DOHH2 (cell line): Measurements from ENCODE around the gene ZNF491.
"Not testable (repeated sequence)": the region's sequence is repeated elsewhere in the genome, so short reads cannot be mapped to it uniquely, and the experiment has no call there.

Experiments
- H3F3A ChIP-seq: fragments of 200-600 bp; sonication (generic), shearing (Covaris generic); 2 replicates; pipeline ENCODE4 v1.6.0; 2016; ENCODE audit warnings: antibody characterized with exemption, mild to moderate bottlenecking; ENCODE audit not compliant: control insufficient read depth, insufficient read depth
- H3K27ac ChIP-seq: fragments of 200-600 bp; sonication (generic); 2 replicates; pipeline ENCODE4 v1.5.1; 2014; ENCODE audit warnings: low read depth, mild to moderate bottlenecking, low read length, moderate library complexity
- H3K27me3 ChIP-seq: fragments of 200-600 bp; sonication (generic); 2 replicates; pipeline ENCODE4 v1.6.1; 2014; ENCODE audit warnings: mild to moderate bottlenecking, low read length, mixed read lengths; ENCODE audit not compliant: control insufficient read depth
- H3K36me3 ChIP-seq: fragments of 200-600 bp; sonication (generic); 2 replicates; pipeline ENCODE4 v1.6.1; 2014; ENCODE audit warnings: mild to moderate bottlenecking, low read length, moderate library complexity, mixed read lengths; ENCODE audit not compliant: control insufficient read depth
- H3K4me1 ChIP-seq: fragments of 200-600 bp; sonication (generic); 2 replicates; pipeline ENCODE4 v1.6.1; 2014; ENCODE audit warnings: mild to moderate bottlenecking, low read length, mixed read lengths; ENCODE audit not compliant: control insufficient read depth
- H3K4me2 ChIP-seq: fragments of 200-600 bp; sonication (generic); 2 replicates; pipeline ENCODE4 v1.6.0; 2014; ENCODE audit warnings: mild to moderate bottlenecking, low read length, moderate library complexity
- H3K4me3 ChIP-seq: fragments of 200-600 bp; sonication (generic); 2 replicates; pipeline ENCODE4 v1.5.1; 2014; ENCODE audit warnings: mild to moderate bottlenecking, low read length, mixed read lengths
- H3K79me2 ChIP-seq: fragments of 200-600 bp; sonication (generic); 2 replicates; pipeline ENCODE4 v1.6.1; 2014; ENCODE audit warnings: mild to moderate bottlenecking, low read length, mixed read lengths; ENCODE audit not compliant: control insufficient read depth
- H3K9me2 ChIP-seq: fragments of 200-600 bp; sonication (generic); replicated peaks from 2 replicates; pipeline ENCODE4 v1.6.1; 2014; ENCODE audit warnings: mild to moderate bottlenecking, low read length, mixed read lengths; ENCODE audit not compliant: control insufficient read depth
- H3K9me3 ChIP-seq: fragments of 200-600 bp; sonication (generic); 2 replicates; pipeline ENCODE4 v1.6.1; 2014; ENCODE audit warnings: antibody characterized with exemption, low read length, mixed read lengths; ENCODE audit not compliant: control insufficient read depth, insufficient read depth
- H4K20me1 ChIP-seq: fragments of 200-600 bp; sonication (generic); 2 replicates; pipeline ENCODE4 v1.6.0; 2014; ENCODE audit warnings: low read depth, mild to moderate bottlenecking, antibody characterized with exemption, low read length, moderate library complexity; ENCODE audit not compliant: control insufficient read depth, insufficient read depth
- CTCF ChIP-seq: fragments of 200-600 bp; sonication (generic); IDR thresholded peaks from one replicate; pipeline ENCODE4 v1.5.1; 2014; ENCODE audit warnings: antibody characterized with exemption, mild to moderate bottlenecking, low read depth, low read length; ENCODE audit not compliant: poor library complexity, severe bottlenecking
- EZH2phosphoT487 ChIP-seq: fragments of 200-600 bp; sonication (generic); IDR thresholded peaks from 2 replicates; pipeline ENCODE4 v1.6.1; 2017; ENCODE audit warnings: borderline replicate concordance, mild to moderate bottlenecking, antibody characterized with exemption, low read length, moderate library complexity, mixed read lengths

Gene ZNF491

DNA sequence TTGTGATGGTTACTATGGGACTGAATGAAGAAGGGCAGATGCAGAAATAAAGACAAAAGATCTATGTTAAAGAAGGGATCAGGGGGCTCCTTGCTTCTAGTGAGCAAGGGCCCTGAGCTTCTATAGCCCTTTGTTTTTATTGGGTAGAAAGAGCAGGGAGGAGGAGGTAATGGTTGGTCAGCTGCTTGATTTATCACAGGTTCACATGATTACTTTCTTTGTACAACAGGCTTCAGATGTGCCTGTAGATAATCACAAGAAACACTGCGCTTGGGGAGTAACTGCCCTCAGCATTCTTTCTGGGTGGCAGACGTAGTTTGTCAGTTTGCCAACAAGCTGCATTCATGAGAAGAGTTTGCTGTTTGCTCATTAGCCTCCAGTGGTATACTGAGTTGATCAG is 45.4 kb downstream of the ZNF491 start:
- H3K27ac ChIP-seq, result no peak overlapping the region
- no peaks in the 10 kb centered on the region for H3K9me2 ChIP-seq
- no peak overlapping the region for H3K4me3 ChIP-seq
- H3K27me3 ChIP-seq, result no peaks in the 10 kb centered on the region
- no peaks in the 10 kb centered on the region for H4K20me1 ChIP-seq
- peaks cover 2% of the 10 kb centered on the region for H3K79me2 ChIP-seq
- no peaks in the 10 kb centered on the region for H3K9me3 ChIP-seq
- peaks cover 6% of the 10 kb centered on the region for H3K4me1 ChIP-seq
- TF ChIP-seq EZH2phosphoT487 (no peak), CTCF (no peak)
- H3F3A ChIP-seq, result no peaks in the 10 kb centered on the region
- no peaks in the 10 kb centered on the region; the same call in 1 of the 2 replicates for H3K36me3 ChIP-seq
- no peak overlapping the region for H3K4me2 ChIP-seq

DNA sequence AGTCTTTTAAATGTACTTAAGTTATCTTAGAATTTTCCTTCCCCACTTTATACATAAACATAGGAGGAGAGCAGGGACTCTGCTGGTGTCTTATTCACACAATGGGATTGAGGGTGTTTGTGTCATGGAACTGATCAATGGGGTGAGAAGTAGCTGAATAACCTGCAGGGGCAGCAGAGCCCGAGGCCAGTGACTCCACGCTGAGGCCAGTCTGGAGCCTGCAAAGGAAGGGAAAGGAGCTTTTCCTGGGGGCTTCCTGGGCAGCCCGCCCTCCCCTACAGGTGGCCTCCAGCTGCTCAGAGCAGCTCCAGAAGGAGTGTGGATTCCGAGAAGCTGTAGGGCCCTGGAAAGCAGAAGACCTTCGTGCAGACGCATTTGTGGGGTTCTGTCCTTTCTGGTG is 49.3 kb downstream of the ZNF491 start:
- H3K9me3 ChIP-seq, H3K27ac ChIP-seq, H4K20me1 ChIP-seq, H3K27me3 ChIP-seq, H3K4me3 ChIP-seq, H3K9me2 ChIP-seq, H3F3A ChIP-seq, H3K4me2 ChIP-seq: not testable (repeated sequence)
- Histone ChIP-seq H3K79me2 (peaks cover 41% of the 10 kb centered on the region), H3K36me3 (peaks cover 22% of the 10 kb centered on the region), H3K4me1 (peaks cover 22% of the 10 kb centered on the region)

DNA sequence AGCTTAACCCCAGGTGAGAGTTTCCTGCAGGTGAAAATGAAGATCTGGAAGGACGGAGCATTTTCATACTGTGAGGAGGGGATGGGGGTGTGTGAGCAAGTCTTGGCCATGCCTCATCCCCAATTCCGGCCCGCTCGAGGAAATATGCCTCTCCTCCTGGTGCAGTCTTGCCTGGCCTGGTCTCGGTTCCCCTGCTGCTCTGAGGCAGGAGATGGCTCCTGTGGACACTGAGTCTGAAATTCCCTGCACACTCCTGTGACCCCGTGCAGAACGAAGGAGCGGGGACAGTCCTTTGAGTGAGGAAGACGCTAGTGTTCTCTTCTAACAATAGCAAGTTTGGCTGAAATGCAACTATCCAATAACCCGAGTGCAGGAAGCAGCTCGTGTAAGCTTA is 49.9 kb downstream of the ZNF491 start:
- peaks cover 44% of the 10 kb centered on the region for H3K79me2 ChIP-seq
- peak overlapping the region; percentile 99 for H3K4me3 ChIP-seq
- H3K4me1 ChIP-seq, result peaks cover 22% of the 10 kb centered on the region
- H4K20me1 ChIP-seq, result no peaks in the 10 kb centered on the region
- TF ChIP-seq CTCF (no peak), EZH2phosphoT487 (no peak)
- H3K9me3 ChIP-seq, result no peaks in the 10 kb centered on the region; the same call in 1 of the 2 replicates
- H3K27ac ChIP-seq, result peak overlapping the region; percentile 63; the same call in 1 of the 2 replicates
- H3K4me2 ChIP-seq, result peak overlapping the region; percentile 87
- H3K36me3 ChIP-seq, result peaks cover 25% of the 10 kb centered on the region
- no peaks in the 10 kb centered on the region for H3K9me2 ChIP-seq
- no peaks in the 10 kb centered on the region for H3K27me3 ChIP-seq
- no peaks in the 10 kb centered on the region for H3F3A ChIP-seq

DNA sequence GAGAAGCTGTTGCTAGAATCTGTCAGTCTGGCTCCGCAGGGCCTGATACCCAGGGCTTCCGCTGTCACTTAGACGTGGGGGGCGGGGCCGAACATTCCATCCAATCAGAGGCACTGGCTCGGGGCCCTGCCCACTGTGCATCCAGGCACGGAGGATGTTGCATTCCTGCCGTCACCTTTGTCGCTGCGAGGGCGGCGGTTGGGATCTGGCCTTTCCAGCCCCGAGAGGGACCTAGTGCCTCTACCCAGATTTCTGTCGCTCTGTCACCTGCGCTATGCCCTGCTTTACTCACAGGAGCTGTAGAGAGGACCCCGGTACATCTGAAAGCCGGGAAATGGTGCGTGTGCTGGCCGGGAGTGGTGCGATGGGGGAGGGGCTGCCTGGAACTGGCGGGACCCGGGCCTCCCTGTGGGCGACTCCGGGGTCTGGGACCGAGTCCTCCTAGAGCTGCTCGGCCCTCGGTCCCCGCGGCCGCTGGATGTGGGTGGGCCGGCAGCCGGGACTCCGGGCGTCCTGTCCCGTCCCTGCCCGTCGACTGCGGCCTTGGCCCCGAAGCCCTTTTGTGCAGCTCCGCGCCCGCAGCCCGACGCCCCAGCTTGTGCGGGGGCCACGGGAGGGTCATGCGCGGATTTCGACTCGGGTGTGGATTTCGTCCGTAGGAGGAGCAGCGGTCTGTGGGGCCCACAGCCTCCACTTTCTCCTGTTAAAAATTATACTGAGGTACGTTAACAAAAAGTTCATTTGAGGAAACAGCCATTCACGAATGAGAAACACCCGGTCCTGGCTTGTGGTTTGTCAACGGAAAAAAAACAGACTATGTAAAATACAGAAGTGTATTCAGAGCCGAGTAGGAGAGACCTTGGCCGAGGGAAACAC is 50.5 kb downstream of the ZNF491 start, which contains the start of gene ZNF439:
ZNF439 (plus strand) TSS at position 133 of the 876 bp plus-strand sequence; CDS start at position 275, 142 bp downstream.
- H3K4me3 ChIP-seq, result peak within 1 kb of the TSS; percentile 99
- H3K9me3 ChIP-seq, result peaks cover 1% of the 10 kb centered on the region; the same call in 1 of the 2 replicates
- H3K4me1 ChIP-seq, result peaks cover 22% of the 10 kb centered on the region
- H3K27ac ChIP-seq, result peak within 1 kb of the TSS; percentile 63
- H3K36me3 ChIP-seq, result peaks cover 30% of the 10 kb centered on the region
- no peaks in the 10 kb centered on the region for H4K20me1 ChIP-seq
- H3F3A ChIP-seq, result no peaks in the 10 kb centered on the region
- no peaks in the 10 kb centered on the region for H3K27me3 ChIP-seq
- no peaks in the 10 kb centered on the region for H3K9me2 ChIP-seq
- TF ChIP-seq EZH2phosphoT487 (no peak), CTCF (no peak)
- H3K79me2 ChIP-seq, result peaks cover 50% of the 10 kb centered on the region
- peak within 1 kb of the TSS; percentile 87 for H3K4me2 ChIP-seq

- not testable (repeated sequence) for H4K20me1 ChIP-seq, H3F3A ChIP-seq, H3K9me3 ChIP-seq, H3K9me2 ChIP-seq, H3K27me3 ChIP-seq, H3K27ac ChIP-seq
- H3K4me1 ChIP-seq, result peaks cover 22% of the 10 kb centered on the region
- peak overlapping the region; percentile 87 for H3K4me2 ChIP-seq
- peaks cover 61% of the 10 kb centered on the region for H3K79me2 ChIP-seq
- peaks cover 41% of the 10 kb centered on the region for H3K36me3 ChIP-seq
- peak overlapping the region; percentile 99 for H3K4me3 ChIP-seq
These were observed 52.0 kb downstream of the ZNF491 start for GRCh38 chr19:11850289-11850688.
